Activated T-cell treated with anti-CD3 and anti-CD28 coated beads for 4 hours (primary cell): ENCODE results near the gene CD163L1.
"Not testable (repeated sequence)": the region's sequence is repeated elsewhere in the genome, so short reads cannot be mapped to it uniquely, and the experiment has no call there.

ENCODE experiments used
- DNase-seq: peaks from one replicate; pipeline ENCODE4 v3.0.0-alpha.2; 2020

The CD163L1 gene

GRCh38 chr12:7444076-7444475 is at the start of gene CD163L1:
Gene CD163L1, minus strand, starts transcription at chr12:7444153. Its CDS starts 26 bp downstream, at chr12:7444127.
- DNase-seq, result no peak

GRCh38 chr12:7493006-7493405 is 49.1 kb upstream of the CD163L1 start:
- DNase-seq, result no peak

GRCh38 chr12:7486512-7486911 is 42.6 kb upstream of the CD163L1 start:
- DNase-seq, result no peak

- DNase-seq, result no peak
Measured at GRCh38 chr12:7485095-7485494, 41.1 kb upstream of the CD163L1 start.

GRCh38 chr12:7483343-7483742 is 39.4 kb upstream of the CD163L1 start:
- DNase-seq, result no peak

GRCh38 chr12:7479771-7480170 is 35.8 kb upstream of the CD163L1 start:
- no peak for DNase-seq

- DNase-seq, result no peak
Measured at GRCh38 chr12:7472060-7472459, 28.1 kb upstream of the CD163L1 start.

- DNase-seq, result peak; percentile 46
Measured at GRCh38 chr12:7460375-7461259, 16.7 kb upstream of the CD163L1 start.

- DNase-seq, result no peak
Measured at GRCh38 chr12:7459973-7460372, 16.0 kb upstream of the CD163L1 start.

GRCh38 chr12:7451756-7452155 is 7.8 kb upstream of the CD163L1 start:
- no peak for DNase-seq

- no peak for DNase-seq
Measured at GRCh38 chr12:7450667-7451066, 6.7 kb upstream of the CD163L1 start.

- DNase-seq, result no peak
Measured at GRCh38 chr12:7448099-7448498, 4.1 kb upstream of the CD163L1 start.

- DNase-seq, result no peak
Measured at GRCh38 chr12:7444537-7444936, 584 bp upstream of the CD163L1 start.

- no peak for DNase-seq
Measured at GRCh38 chr12:7441216-7441615, 2.7 kb downstream of the CD163L1 start.

GRCh38 chr12:7439579-7440505 is 4.1 kb downstream of the CD163L1 start:
- DNase-seq, result no peak

- not testable (repeated sequence) for DNase-seq
Measured at GRCh38 chr12:7438291-7438995, 5.5 kb downstream of the CD163L1 start.

GRCh38 chr12:7437494-7437893 is 6.5 kb downstream of the CD163L1 start:
- not testable (repeated sequence) for DNase-seq

- no peak for DNase-seq
Measured at GRCh38 chr12:7434670-7435069, 9.3 kb downstream of the CD163L1 start.

GRCh38 chr12:7433276-7433822 is 10.6 kb downstream of the CD163L1 start:
- no peak for DNase-seq

- no peak for DNase-seq
Measured at GRCh38 chr12:7431993-7432685, 11.8 kb downstream of the CD163L1 start.

- DNase-seq, result no peak
Measured at GRCh38 chr12:7411343-7411742, 32.6 kb downstream of the CD163L1 start.

GRCh38 chr12:7404275-7404674 is 39.7 kb downstream of the CD163L1 start:
- DNase-seq, result no peak
